Mucosa of descending colon (tissue), 3 donors: ENCODE data around the gene CITED4. TPM values are rescaled to one million over a fixed set of nuclear protein-coding genes. Genes with fewer than 3 reads are reported as not detected.

Source experiments
- ATAC-seq: fragments of 200-7000 bp; cut with Tn5 transposase; one replicate; pipeline ENCODE4 v1.9.1; 2020; ENCODE audit warnings: mild to moderate bottlenecking, moderate library complexity
- DNase-seq, 3 donors: peaks; one replicate each; pipeline ENCODE4 v3.0.0-alpha.2; 2020
- H3K36me3 ChIP-seq: fragments of 200-600 bp; one replicate; pipeline ENCODE4 v1.8.0; 2021; ENCODE audit warnings: low read depth, mild to moderate bottlenecking
- H3K4me1 ChIP-seq: fragments of 200-600 bp; one replicate; pipeline ENCODE4 v1.8.0; 2021; ENCODE audit warnings: low read depth, mild to moderate bottlenecking
- H3K4me3 ChIP-seq: fragments of 200-600 bp; one replicate; pipeline ENCODE4 v1.8.0; 2021; ENCODE audit warnings: mild to moderate bottlenecking
- H3K9me3 ChIP-seq: fragments of 200-600 bp; one replicate; pipeline ENCODE4 v1.8.0; 2021; ENCODE audit warnings: mild to moderate bottlenecking
- intact Hi-C, 2 donors: fragments of 100-400 bp; cut with DNase I in 1 of 2; cut with micrococcal nuclease in 1 of 2; formaldehyde crosslinking; loops; one replicate each; pipeline versions ENCODE4 v1.11.0 to v1.11.1; 2022; cut with DNase I, micrococcal nuclease
- total RNA-seq, 3 donors: library from RNA; stranded (reverse); fragmentation: NEBNext Ultra II Directional in 2 of 3; extraction: Animal tissue kit (Norgen Biotek cat#: 25700) in 2 of 3; gene quantifications; one replicate each; pipeline versions ENCODE4 v1.2.1 to v1.2.4, GENCODE V29; 2021 to 2023
- TF ChIP-seq, protein P1 (sequence below): fragments of 200-600 bp; IDR thresholded peaks from one replicate; pipeline ENCODE4 v1.8.0; 2022; ENCODE audit warnings: antibody characterized with exemption, mild to moderate bottlenecking
- donor health status: DM: no; HTN: no; CAD: no; lungs with moderate emphysema.
- donor health status: DM: no; HTN: no; CAD: no.
- donor health status: DM: no; HTN: yes; CAD: no.

CITED4 gene
- total RNA-seq, 3 donors from 2014 or later: 1.9 to 45.1 (median 4.7) TPM

DNA sequence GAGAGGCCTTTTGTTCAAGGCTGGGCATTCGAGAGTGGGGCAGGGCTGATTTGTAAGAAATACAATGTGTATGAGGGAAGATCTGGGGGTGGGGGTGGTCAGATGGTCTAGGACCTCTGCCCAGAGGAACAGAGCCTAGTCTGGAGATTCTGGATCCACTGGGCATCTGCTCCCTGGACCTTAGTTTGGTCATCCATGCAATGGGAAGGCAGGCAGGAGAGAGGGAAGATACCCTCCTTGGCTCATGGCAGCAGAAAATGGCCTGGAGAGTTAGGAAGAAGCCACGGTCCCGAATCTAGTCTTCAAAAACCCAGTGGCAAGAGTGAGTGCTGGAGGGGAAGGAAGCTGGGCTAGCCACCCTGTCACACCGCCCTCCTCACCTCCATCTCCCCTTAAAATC lies 38.8 kb downstream of the CITED4 start:
- no peaks in the 10 kb centered on the region for H3K36me3 ChIP-seq
- intact Hi-C loops: no loop called here

DNA sequence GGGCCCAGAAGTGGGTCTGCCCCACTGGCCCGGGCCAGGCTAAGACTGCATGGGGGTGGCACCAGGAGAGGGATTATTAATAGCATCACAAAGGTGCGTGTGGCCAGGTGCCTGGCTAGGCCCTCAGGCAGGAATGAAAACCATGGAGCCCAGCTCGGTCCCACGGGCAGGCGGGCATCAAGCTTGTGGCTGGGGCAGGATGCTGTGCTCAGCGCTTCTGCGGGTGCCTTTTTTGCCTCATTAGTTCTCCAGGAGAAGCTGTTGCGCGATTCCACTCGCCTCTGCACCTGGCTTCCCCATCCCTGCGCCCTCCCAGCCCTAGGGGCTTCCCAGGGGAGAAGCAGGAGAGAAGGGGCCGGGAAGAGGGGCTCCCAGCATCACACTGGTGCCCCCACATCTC lies 39.3 kb downstream of the CITED4 start:
- H3K36me3 ChIP-seq: no peaks in the 10 kb centered on the region
- DNase-seq: peak in 1 of 3 donors; percentile 38
- TF ChIP-seq, protein P1, sequence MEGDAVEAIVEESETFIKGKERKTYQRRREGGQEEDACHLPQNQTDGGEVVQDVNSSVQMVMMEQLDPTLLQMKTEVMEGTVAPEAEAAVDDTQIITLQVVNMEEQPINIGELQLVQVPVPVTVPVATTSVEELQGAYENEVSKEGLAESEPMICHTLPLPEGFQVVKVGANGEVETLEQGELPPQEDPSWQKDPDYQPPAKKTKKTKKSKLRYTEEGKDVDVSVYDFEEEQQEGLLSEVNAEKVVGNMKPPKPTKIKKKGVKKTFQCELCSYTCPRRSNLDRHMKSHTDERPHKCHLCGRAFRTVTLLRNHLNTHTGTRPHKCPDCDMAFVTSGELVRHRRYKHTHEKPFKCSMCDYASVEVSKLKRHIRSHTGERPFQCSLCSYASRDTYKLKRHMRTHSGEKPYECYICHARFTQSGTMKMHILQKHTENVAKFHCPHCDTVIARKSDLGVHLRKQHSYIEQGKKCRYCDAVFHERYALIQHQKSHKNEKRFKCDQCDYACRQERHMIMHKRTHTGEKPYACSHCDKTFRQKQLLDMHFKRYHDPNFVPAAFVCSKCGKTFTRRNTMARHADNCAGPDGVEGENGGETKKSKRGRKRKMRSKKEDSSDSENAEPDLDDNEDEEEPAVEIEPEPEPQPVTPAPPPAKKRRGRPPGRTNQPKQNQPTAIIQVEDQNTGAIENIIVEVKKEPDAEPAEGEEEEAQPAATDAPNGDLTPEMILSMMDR: no peak
- H3K4me1 ChIP-seq: peaks cover 4% of the 10 kb centered on the region
- H3K9me3 ChIP-seq: no peaks in the 10 kb centered on the region
- intact Hi-C loops: no loop called here
- no peak for ATAC-seq
- H3K4me3 ChIP-seq: no peak overlapping the region

More for the DNA sequence above, 38.8 kb downstream of the CITED4 start:
- Histone ChIP-seq H3K4me1 (no peaks in the 10 kb centered on the region), H3K9me3 (no peaks in the 10 kb centered on the region), H3K4me3 (no peak overlapping the region)
- DNase-seq (no peak), ATAC-seq (no peak)
- TF ChIP-seq, protein P1: no peak

- Histone ChIP-seq H3K4me1 (peaks cover 5% of the 10 kb centered on the region), H3K4me3 (no peak overlapping the region), H3K9me3 (no peaks in the 10 kb centered on the region), H3K36me3 (no peaks in the 10 kb centered on the region)
- TF ChIP-seq, protein P1: no peak
- DNase-seq (no peak), ATAC-seq (no peak)
- intact Hi-C loops: no loop called here
These were observed 41.1 kb downstream of the CITED4 start for GRCh38 chr1:40820911-40821693.

- TF ChIP-seq, protein P1: no peak
- DNase-seq: no peak
- no peak for ATAC-seq
- no peak overlapping the region for H3K4me3 ChIP-seq
- H3K36me3 ChIP-seq: no peaks in the 10 kb centered on the region
- peaks cover 5% of the 10 kb centered on the region for H3K4me1 ChIP-seq
- H3K9me3 ChIP-seq: no peaks in the 10 kb centered on the region
- intact Hi-C loops: no loop called here
These were observed 41.8 kb downstream of the CITED4 start for GRCh38 chr1:40820251-40820797.

DNA sequence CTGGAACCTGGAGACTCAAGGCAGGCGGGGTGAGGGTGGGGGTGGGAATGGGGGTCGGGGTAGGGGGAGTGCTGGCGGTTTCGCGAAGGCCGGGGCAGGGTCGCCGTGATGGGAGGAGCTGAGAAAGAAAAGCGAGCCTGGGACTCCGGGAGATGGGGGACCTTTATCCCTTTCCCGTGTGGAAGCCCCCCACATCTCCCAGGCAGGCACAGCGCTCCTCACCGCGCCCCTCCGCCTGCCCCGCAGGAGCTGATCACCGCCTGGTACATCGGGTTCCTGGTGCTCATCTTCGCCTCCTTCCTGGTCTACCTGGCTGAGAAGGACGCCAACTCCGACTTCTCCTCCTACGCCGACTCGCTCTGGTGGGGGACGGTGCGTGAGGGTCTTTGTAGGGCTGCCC lies 43.1 kb downstream of the CITED4 start:
- ATAC-seq (no peak), DNase-seq (peak in 1 of 3 donors; percentile 28)
- Histone ChIP-seq H3K4me3 (no peak overlapping the region), H3K36me3 (no peaks in the 10 kb centered on the region), H3K9me3 (no peaks in the 10 kb centered on the region), H3K4me1 (peaks cover 5% of the 10 kb centered on the region)
- TF ChIP-seq, protein P1: no peak
- intact Hi-C loops: no loop called here
